GM19238 (cell line): ENCODE results near the gene C2CD4C.
"Not testable (repeated sequence)": the region's sequence is repeated elsewhere in the genome, so short reads cannot be mapped to it uniquely, and the experiment has no call there.

Source experiments
- DNase-seq: peaks from one replicate; pipeline ENCODE4 v3.0.0; 2011; ENCODE audit warnings: low spot score; ENCODE audit not compliant: insufficient read length

C2CD4C gene

GRCh38 chr19:439167-439900 lies 30.4 kb upstream of the C2CD4C start:
- no peak for DNase-seq

GRCh38 chr19:438416-438958 lies 29.5 kb upstream of the C2CD4C start:
- DNase-seq, result no peak

GRCh38 chr19:437041-437440 lies 28.1 kb upstream of the C2CD4C start:
- no peak for DNase-seq

DNA sequence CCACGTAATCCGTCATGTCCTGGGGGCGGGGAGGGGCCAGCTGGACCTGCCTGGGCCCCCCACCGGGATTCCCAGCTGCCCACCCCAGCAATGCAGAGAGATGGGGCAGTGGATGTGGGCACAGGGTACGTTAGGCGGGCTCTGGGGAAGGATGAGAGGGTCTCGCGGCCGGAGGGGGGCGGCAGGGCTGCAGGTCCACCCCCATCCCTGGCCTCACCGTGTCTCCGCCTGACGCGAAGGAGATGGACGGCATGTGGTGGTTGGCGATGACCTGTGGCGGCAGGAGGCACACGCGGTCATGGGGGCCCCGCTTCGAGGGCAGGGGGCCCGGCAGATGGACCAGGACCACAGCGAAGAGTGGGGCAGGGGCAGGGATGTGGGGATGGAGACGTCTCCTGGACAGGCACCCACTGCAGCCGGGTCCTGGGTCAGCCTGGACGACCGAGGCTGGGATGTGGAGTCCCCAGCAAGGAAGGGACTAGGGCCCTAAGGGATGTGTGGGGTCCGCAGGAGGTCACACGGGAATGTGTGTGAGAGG lies 27.5 kb upstream of the C2CD4C start:
- DNase-seq, result no peak

GRCh38 chr19:435707-436412 lies 26.9 kb upstream of the C2CD4C start:
- DNase-seq, result no peak

DNA sequence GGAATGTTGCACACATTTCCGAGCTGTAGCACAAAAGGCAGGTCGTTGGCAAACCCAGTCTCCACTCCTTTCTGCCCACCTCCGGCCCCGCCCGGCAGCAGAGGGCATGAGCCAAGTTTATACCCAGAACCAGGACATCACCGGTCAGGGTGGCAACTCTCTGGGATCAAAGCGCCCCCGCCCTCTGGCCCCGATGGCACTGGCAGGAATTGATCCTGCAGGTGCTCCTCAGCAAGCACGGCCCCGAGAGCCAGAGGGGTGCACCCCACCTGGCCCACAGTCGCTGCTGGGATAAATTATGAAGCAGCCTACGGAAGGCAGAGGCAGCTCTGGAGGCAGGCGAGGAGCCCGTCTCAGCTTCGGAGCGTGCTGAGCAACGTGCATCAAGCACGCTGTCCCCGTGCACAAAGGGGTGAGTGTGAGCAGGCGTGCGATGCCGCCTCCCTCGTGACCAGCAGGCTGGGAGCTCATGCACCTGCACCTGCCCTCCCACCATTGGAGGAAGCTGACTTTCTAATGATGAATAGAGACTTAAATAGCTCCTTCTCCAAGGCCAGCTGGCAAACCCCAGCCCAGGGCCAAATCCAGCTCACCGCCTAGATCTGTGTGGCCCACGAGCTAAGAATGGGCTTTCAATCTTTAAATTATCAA lies 26.2 kb upstream of the C2CD4C start:
- DNase-seq, result no peak

DNA sequence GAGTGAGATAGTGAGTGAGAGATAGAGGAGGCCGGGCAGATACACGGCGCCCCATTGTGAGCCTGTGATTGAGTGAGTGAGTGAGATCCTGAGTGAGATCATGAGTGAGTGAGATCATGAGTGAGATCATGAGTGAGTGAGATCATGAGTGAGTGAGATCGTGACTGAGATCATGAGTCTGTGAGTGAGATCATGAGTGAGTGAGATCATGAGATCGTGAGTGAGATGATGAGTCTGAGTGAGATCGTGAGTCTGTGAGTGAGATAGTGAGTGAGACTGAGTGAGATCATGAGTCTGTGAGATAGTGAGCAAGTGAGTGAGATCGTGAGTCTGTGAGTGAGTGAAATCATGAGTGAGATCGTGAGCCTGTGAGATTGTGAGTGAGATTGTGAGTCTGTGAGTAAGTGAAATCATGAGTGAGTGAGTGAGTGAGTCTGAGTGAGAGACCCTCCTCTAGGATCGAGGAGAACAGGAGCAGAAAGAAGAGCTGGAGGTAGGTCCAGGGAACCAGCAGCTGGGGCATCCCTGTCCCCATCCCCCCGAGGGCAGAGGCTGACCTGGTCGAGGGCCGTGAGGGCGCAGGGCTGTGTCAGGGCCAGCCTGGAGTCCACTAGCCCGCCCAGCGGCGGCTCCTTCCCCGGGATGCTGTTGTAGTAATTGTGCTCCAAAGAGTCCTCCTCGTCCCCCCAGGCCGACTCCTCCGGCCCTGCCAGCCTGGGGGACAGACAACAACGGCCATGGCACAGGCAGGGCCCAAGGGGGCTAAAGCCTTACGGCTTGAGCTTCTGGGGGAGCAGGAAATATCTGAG lies 25.4 kb upstream of the C2CD4C start:
- DNase-seq, result no peak

DNA sequence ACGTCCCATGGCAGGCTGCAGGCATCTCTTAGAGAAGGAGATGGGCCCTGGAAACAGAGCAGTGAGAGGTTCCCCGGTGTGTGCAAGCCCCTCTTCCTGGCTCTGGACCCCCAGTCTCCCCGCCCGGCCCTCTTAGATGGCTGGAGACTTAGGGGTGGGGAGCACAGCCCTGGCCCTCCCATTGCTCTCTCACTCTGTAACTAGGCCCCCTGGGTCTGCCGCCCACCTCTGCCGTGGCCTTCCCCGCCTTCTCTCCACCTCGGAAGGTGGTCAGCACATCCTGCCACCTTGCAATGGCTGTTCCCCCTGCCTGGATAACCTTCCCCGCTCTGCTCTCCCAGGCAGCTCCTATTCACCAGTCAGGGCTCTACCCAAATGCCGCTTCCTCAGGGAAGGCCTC lies 21.8 kb upstream of the C2CD4C start:
- no peak for DNase-seq

GRCh38 chr19:428149-428548 lies 19.2 kb upstream of the C2CD4C start:
- DNase-seq, result no peak

DNA sequence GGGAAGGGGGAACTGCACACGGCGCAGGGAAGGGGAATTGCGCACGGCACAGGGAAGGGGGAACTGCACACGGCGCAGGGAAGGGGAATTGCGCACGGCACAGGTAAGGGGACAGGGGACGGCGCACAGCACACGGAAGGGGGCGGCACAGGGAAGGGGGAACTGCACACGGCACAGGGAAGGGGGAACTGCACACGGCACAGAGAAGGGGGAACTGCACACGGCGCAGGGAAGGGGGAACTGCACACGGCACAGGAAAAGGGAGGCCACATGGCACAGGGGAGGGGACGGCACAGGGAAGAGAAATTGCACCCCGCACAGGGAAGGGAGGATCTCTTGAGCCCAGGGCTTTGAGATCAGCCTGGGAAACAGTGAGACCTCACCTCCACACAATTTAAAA lies 18.7 kb upstream of the C2CD4C start:
- DNase-seq, result not testable (repeated sequence)

- no peak for DNase-seq
Observed at GRCh38 chr19:426725-427445, 17.9 kb upstream of the C2CD4C start.

DNA sequence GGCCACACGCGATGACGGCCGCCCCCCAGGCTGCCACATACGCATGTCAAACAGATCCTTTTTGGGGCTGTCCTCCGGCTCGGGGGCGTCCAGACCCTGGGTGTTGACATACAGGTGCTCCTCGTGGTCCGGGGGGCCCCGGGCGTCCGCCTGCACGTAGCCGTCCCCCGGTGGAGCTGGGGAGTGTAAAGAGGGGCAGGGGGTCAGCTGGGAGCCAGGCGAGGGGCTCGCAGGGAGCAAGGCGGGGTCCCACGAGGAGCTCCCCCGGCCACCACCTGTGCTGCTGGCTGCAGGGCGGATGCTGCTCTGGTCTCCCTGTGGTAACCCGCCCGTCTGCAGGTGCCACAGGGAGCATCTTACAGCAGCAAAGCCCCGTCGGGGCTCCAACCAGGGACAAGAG lies 16.1 kb upstream of the C2CD4C start:
- no peak for DNase-seq

GRCh38 chr19:424546-424945 lies 15.6 kb upstream of the C2CD4C start:
- DNase-seq, result no peak

DNA sequence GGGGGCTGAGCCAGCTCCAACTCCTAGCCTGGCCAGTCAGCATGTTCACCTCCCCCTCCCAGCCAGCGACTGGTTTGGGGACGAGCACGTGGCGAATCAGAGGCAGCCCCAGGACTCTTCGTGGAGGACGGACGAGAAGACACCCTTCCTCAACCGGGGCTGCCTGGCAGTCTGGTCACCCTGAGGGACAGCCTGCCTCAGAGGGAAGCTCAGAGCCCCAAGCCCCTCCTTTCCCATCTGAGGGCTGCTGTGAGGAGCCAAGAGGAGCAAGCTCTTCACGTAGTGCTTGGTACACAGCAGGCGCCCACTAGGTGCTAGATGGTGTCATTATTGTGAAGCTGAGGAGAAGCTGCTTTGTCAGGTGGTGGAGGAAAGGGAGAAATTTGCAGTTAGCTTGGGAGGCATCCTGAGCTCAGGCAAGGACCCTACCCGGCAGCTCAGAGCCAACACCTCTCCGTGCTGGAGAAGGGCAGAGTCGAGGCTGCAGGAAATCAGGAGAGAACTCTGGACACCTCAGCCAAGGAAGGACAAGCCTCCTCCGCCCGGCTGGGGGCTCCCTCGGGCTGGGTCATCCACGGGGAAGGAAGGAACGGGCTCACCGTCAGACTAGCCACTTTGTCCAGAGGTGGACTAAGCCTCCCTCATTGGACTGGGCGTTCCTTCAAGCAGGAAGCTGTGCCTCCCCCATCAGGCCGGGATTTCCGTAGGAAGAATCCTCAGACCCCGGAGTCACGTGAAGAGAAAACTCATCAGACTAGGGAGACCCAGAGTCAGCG lies 14.9 kb upstream of the C2CD4C start:
- no peak for DNase-seq

GRCh38 chr19:422917-423226 lies 13.9 kb upstream of the C2CD4C start:
- DNase-seq, result not testable (repeated sequence)

DNA sequence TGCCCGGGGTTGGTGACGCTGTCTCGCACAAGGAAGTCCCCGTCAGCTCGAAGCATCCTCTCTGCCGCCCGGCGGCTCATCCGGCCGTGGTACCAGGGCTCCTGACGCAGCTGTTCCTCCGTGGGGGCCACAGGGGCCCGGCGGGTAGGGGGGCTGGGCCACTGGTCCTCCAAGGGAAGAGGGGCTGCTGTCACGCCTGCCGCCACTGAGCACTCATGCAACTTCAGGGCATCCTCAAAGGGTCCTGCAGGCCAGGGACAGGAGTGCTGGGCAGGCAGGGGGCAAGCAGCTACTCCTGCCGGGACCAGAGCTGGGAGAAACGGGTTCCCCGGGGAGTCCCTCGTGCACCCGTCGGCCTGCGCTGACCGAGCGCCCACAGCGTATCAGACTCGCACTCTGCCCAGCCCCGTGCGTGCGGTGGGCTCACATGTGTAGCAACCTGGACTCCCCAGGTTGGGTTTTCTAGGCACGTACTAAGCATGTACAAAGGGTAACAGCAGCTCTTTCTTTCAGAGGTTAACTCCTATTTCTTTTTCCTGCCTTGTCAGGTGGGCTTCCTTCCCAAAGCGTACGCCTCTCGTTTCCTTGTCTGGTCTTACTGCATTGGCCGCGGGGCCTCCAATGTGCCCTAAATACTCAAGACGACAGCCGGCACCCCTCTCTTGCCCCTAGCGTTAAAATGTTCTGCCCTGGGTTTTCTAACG lies 13.4 kb upstream of the C2CD4C start:
- DNase-seq, result no peak

DNA sequence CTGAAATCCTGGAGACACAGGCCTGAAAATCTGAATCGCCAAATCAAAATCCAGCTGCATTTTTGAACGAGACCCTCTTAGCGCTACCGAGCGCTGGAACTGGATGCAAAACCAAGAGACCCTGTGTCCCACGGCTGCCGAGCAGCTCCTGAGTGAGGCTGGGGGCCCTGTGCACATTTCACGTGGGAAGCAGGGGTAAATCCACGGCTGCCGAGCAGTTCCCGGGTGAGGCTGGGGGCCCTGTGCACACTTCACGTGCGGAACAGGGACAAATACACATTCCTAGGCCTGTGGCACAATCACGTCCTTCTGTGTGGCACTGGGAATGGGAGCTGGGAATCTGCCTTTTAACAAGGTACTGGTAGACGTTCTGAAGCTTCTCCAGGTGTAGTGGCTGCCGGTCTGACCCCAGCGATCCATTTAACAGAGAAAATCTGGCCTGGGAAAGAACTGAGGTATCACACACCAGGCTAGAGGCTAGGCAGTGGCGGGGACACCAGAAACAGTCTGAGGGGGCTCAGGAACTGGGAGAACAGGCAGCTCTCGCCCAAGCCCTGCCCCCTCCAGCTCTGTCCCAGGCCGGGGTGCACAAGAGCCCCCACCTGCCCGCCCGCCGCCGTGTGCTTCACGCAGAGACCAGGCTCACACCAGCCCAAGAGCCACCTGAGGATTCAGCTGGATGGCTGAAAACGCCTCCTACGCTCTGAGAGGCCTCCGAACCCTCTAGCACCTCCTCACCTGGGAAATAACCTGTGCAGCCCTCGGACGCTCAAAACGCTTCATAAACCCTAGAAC lies 11.0 kb upstream of the C2CD4C start:
- no peak for DNase-seq
